ENCODE data around the gene FAM53B.
"Not testable (repeated sequence)": the region's sequence is repeated elsewhere in the genome, so short reads cannot be mapped to it uniquely, and the experiment has no call there.

Gene FAM53B

GRCh38 chr10:124744102-124745050 lies at the start of gene FAM53B:
TSS of gene FAM53B (minus strand) at chr10:124744378. CDS start at chr10:124706713, 37,665 bp downstream.
- in situ Hi-C loops (cut with HindIII; ENCODE audit: low sequenced_read_pairs): no loop called here

DNA sequence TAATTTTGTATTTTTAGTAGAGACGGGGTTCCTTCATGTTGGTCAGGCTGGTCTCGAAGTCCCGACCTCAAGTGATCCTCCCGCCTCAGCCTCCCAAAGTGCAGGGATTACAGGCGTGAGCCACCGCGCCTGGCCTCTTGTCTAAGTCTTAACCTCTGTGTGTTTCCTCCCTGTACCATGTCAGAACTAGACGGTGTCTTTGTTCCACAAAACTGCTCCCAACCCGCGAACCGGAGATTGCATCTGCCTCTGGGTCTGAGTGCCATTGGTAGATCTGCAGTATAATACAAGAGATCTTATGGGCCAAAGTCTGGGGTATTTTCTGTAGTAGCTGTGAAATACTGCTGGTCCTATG lies 48.8 kb upstream of the FAM53B start:
- in situ Hi-C loops (cut with HindIII; ENCODE audit: low sequenced_read_pairs): no loop called here

GRCh38 chr10:124791547-124792348 lies 47.6 kb upstream of the FAM53B start, which contains the start of gene EEF1AKMT2:
TSS of gene EEF1AKMT2 (minus strand) at chr10:124791887. CDS start at chr10:124791833, 54 bp downstream.
- in situ Hi-C loops (cut with HindIII; ENCODE audit: low sequenced_read_pairs): no loop called here

DNA sequence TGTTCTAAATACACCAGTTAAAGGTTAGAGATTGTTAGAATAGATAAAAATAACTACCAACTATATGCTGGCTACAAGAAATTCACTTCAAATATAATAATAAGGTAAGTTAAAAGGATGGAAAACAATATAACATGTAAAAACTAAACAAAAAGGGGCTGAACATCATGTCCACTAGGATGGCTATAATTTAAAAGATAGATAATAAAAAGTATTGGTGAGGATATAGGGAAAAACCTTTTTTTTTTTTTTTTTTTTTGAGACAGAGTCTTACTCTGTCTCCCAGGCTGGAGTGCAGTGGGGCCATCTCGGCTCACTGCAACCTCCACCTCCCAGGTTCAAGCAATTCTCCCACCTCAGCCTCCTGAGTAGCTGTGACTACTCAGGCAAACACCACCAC lies 38.7 kb upstream of the FAM53B start:
- in situ Hi-C loops (cut with HindIII; ENCODE audit: low sequenced_read_pairs): not testable (repeated sequence)

GRCh38 chr10:124768791-124769190 lies 24.6 kb upstream of the FAM53B start:
- in situ Hi-C loops (cut with HindIII; ENCODE audit: low sequenced_read_pairs): no loop called here

GRCh38 chr10:124765256-124765655 lies 21.1 kb upstream of the FAM53B start:
- in situ Hi-C loops (cut with HindIII; ENCODE audit: low sequenced_read_pairs): no loop called here

DNA sequence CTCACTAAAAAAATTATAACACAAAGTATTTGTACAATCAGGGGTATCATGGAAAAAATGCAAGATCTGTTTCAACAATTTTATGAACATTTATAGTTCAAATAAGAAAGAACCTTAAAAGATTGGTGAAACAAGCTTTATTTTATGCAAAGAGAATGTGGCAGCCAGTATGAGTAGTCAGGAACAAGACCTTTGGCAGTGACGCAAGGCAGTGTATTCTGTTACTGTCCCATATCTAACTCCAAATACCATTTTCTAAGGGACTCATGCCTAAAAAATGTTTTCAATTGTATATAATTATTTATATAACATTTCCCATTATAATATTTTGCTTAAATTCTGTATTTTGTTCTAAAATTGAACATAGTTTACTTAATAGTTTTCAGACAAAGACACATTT lies 19.1 kb upstream of the FAM53B start:
- in situ Hi-C loops (cut with HindIII; ENCODE audit: low sequenced_read_pairs): no loop called here

- in situ Hi-C loops (cut with HindIII; ENCODE audit: low sequenced_read_pairs): no loop called here
Observed at GRCh38 chr10:124762281-124762680, 18.1 kb upstream of the FAM53B start.

DNA sequence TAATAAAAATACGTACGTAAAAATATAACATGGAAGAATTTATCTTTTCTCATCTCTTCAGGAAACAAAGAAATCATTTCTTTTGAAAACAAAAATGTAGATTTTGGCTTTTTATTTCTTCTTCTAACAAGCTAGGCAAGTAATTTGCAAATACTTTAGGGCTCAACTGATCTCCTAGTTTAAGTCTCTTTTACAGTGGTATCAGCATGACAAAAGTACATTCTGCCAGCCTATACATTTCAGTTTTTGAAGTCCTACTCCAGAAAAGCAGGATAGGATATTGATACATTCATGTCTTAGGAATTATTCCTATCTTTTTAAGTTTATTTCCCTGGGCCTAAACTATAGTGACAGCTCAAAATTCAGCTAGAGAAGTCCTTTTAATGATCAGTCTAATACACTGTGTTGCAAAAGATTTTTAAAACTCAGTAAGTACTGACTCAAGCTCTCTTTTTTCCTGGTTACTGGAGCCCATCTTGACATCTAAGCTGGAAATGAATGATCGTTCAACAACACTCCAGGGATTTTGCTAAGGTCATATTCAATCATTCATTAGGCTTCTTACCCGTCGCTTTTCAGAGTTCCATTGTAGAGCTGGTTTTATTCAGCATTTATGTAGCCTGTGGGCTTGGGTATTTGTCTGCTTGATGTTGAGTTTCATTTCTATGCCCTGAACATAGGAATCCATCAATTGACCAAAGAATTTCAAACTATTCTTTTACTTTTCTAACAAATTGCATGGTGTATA lies 12.2 kb upstream of the FAM53B start:
- in situ Hi-C loops (cut with HindIII; ENCODE audit: low sequenced_read_pairs): no loop called here

DNA sequence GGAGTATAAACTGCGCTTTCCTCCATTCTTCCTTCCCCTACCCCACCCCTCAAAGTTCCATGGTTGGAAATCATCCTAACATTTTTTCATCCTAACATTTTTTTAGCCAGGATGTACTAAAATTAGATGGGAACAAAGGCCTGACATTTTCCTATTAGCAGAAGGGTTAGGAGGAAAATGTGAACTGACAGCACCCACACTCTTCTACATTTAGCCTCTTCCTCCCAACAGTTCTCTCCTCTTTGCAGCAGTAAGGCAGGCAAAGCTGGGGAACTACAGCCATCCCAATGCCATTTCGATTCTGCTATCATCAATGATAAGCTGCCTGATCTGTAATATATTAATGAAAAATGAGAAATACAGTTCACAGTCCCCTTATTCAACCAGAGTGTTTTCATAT lies 11.4 kb upstream of the FAM53B start:
- in situ Hi-C loops (cut with HindIII; ENCODE audit: low sequenced_read_pairs): no loop called here

GRCh38 chr10:124754227-124754626 lies 10.0 kb upstream of the FAM53B start:
- in situ Hi-C loops (cut with HindIII; ENCODE audit: low sequenced_read_pairs): no loop called here

GRCh38 chr10:124748953-124749645 lies 4.9 kb upstream of the FAM53B start:
- in situ Hi-C loops (cut with HindIII; ENCODE audit: low sequenced_read_pairs): no loop called here

DNA sequence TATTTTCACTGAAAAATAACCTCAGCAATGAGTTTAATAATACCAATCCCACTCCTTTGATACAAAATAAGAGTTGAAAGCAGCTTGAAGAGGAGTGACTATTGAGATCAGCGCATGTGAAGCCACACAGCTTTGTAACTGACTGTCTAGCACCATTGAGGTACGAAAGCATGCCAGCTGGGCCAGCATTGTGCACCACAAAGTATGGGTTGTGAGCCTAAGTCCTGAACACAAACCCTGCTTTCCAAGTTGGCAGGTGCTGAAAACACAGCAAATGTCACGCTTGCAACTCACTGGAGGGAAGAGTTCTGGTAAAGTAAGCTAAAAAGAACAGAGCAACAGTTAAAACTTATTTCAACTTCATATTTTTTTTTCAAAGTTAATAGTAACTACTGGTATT lies 4.0 kb upstream of the FAM53B start:
- in situ Hi-C loops (cut with HindIII; ENCODE audit: low sequenced_read_pairs): no loop called here

DNA sequence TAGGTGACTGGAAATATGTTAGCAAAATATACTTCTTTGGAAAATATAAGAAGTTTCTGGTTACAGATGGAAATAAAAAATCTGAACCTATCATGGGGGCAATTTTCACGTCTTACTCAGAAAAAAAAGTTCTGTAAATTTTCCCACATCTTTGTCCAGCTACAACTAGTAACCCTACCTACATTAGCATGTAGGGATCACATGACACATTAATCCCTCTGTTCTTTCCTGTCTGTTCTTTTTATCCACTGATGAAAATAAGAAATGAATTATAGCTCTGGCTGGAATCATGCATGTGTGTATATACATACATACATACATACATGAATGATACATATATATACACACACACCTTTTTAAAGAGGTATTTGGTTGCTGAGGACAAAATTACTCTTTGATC lies 3.6 kb upstream of the FAM53B start:
- in situ Hi-C loops (cut with HindIII; ENCODE audit: low sequenced_read_pairs): no loop called here

- in situ Hi-C loops (cut with HindIII; ENCODE audit: low sequenced_read_pairs): no loop called here
Observed at GRCh38 chr10:124746992-124747391, 2.8 kb upstream of the FAM53B start.

DNA sequence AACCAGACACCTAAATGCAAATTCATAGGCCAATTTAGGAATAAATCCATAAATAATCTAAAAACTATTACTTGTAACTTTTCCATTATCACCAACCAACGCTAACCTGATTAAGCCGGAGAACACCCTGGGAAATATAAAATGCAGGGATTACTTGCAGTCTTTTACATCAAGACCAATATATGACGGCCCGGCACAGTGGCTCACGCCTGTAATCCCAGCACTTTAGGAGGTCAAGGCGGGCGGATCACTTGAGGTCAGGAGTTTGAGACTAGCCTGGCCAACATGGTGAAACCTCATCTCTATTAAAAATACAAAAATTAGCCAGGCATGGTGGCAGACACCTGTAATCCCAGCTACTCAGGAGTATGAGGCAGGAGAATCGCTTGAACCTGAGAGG lies 2.3 kb upstream of the FAM53B start:
- in situ Hi-C loops (cut with HindIII; ENCODE audit: low sequenced_read_pairs): not testable (repeated sequence)

- in situ Hi-C loops (cut with HindIII; ENCODE audit: low sequenced_read_pairs): no loop called here
Observed at GRCh38 chr10:124745673-124746072, 1.5 kb upstream of the FAM53B start.

DNA sequence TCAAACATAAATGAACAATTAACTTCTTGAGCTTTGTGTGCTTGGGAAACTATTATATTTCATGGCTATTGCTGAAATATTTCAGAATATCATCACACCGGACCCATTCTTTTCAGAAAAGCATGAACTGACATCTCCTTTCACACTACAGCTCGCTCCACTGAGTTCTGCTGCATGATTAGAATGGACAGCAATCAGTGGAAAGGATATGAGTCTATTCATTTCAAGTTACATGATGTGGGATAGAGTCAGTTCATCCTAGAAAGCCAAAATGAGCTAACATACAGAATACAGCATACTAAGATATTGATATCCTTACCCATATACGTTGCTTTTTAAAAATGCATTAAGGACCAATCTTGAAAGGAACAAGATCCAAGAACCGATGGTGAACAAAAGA lies 1.1 kb upstream of the FAM53B start:
- in situ Hi-C loops (cut with HindIII; ENCODE audit: low sequenced_read_pairs): no loop called here

GRCh38 chr10:124743191-124744101 lies 732 bp downstream of the FAM53B start:
- in situ Hi-C loops (cut with HindIII; ENCODE audit: low sequenced_read_pairs): no loop called here

Measured in DLD1 (cell line).